Ureter (tissue), 1 donor: ENCODE results near the gene CSGALNACT2. TPM values are rescaled to one million over a fixed set of nuclear protein-coding genes. Genes with fewer than 3 reads are reported as not detected.

ENCODE experiments used
- DNase-seq: peaks from one replicate; pipeline ENCODE4 v3.0.0-alpha.2; 2020; ENCODE audit warnings: low spot score
- total RNA-seq: library from RNA; stranded (reverse); gene quantifications from one replicate; pipeline ENCODE4 v1.2.4, GENCODE V29; 2023
- donor health status: DM: yes; HTN: yes; CAD: no.

The CSGALNACT2 gene
- total RNA-seq, 1 donor from 2014 or later: 15.2 TPM

- peak; percentile 43 for DNase-seq
These were observed 91.2 kb downstream of the CSGALNACT2 start for GRCh38 chr10:43229208-43230061.

- DNase-seq: peak; percentile 40
These were observed 92.1 kb downstream of the CSGALNACT2 start for GRCh38 chr10:43230101-43230908.

- peak; percentile 14 for DNase-seq
These were observed 92.8 kb downstream of the CSGALNACT2 start for GRCh38 chr10:43230909-43231522.

GRCh38 chr10:43231523-43232078 lies 93.4 kb downstream of the CSGALNACT2 start:
- DNase-seq: peak; percentile 42

- peak; percentile 14 for DNase-seq
These were observed 95.6 kb downstream of the CSGALNACT2 start for GRCh38 chr10:43233601-43234430.

- peak; percentile 33 for DNase-seq
These were observed 96.3 kb downstream of the CSGALNACT2 start for GRCh38 chr10:43234471-43235041.

Other genes starting within 250 kb of the CSGALNACT2 start
- 0.42 TPM for gene RET, start 61.4 kb upstream of the CSGALNACT2 start, total RNA-seq
- 4.0 TPM for gene RASGEF1A, start 128.6 kb downstream of the CSGALNACT2 start, total RNA-seq
- gene FXYD4, start 233.2 kb downstream of the CSGALNACT2 start, total RNA-seq: 13.8 TPM